K562 (cell line): ENCODE measurements around the gene WDR90. TPM values are rescaled to one million over a fixed set of nuclear protein-coding genes. Genes with fewer than 3 reads are reported as not detected.

Experiments
- ATAC-seq: fragments of 200-7000 bp; cut with Tn5 transposase; 3 replicates; pipeline ENCODE4 v1.9.1; 2020; ENCODE audit warnings: moderate library complexity
- BruUV-seq: library from RNA; stranded (reverse); fragments of 400-500 nt; replicated peaks from 2 replicates; lab custom pipeline; 2021; lab: Mats Ljungman, UMichigan
- CTCF ChIA-PET: fragments of 300-600 bp; formaldehyde crosslinking; extraction: SDS; loops from one replicate; lab custom pipeline; 2021; ENCODE audit warnings: low intra/inter-chr PET ratio; lab: Yijun Ruan, JAX
- POLR2A ChIA-PET: fragments of 300-600, 350-650 bp; sonication (Branson Sonifier 250); formaldehyde crosslinking; extraction: SDS; loops from one replicate; lab custom pipeline; 2021; ENCODE audit warnings: antibody characterized with exemption, inconsistent platforms; lab: Yijun Ruan, JAX
- DNase-seq, 4 experiments: peaks; one replicate each; pipeline versions ENCODE4 v3.0.0 to v3.0.0-alpha.2; 2011 to 2018; ENCODE audit warnings: low spot score in 3 of 4, mixed read lengths in 3 of 4; ENCODE audit errors: extremely low read depth in 1 of 4
- FAIRE-seq: peaks from 2 replicates; lab custom pipeline; 2011; peaks lifted over from hg19 to GRCh38; lab: Jason Lieb, UNC
- H2AFZ ChIP-seq: 2 replicates; pipeline ENCODE4 v1.6.0; 2011; ENCODE audit warnings: low read depth, low read length, control low read depth, inconsistent platforms
- H3K27ac ChIP-seq: fragments of 200-600 bp; 3 replicates; pipeline ENCODE4 v1.8.0; 2011; ENCODE audit warnings: low read depth, mild to moderate bottlenecking, control low read depth, inconsistent platforms, low read length, moderate library complexity, mixed read lengths; ENCODE audit errors: extremely low read depth
- H3K27me3 ChIP-seq, 2 experiments: fragments of 300-600 bp in 1 of 2; 2 replicates in 1 of 2; 3 replicates in 1 of 2; pipeline versions ENCODE4 v1.6.0 to v1.8.0; 2011; ENCODE audit warnings: inconsistent platforms in 2 of 2, low read length in 2 of 2, mild to moderate bottlenecking in 1 of 2, mixed read lengths in 1 of 2, moderate library complexity in 1 of 2; ENCODE audit not compliant: control insufficient read depth in 2 of 2, insufficient read depth in 2 of 2
- H3K36me3 ChIP-seq: fragments of 300-600 bp; 3 replicates; pipeline ENCODE4 v1.8.0; 2011; ENCODE audit warnings: mild to moderate bottlenecking, low read length, inconsistent platforms; ENCODE audit not compliant: control insufficient read depth, insufficient read depth
- H3K4me1 ChIP-seq, 2 experiments: fragments of 200-600 bp in 1 of 2; replicated peaks in 1 of 2; 2 replicates in 1 of 2; 3 replicates in 1 of 2; pipeline versions ENCODE4 v1.5.1 to v1.8.0; 2011; ENCODE audit warnings: inconsistent platforms in 2 of 2, low read length in 2 of 2, mild to moderate bottlenecking in 1 of 2, mixed read lengths in 1 of 2, moderate library complexity in 1 of 2; ENCODE audit not compliant: control insufficient read depth in 2 of 2, insufficient read depth in 2 of 2
- H3K4me2 ChIP-seq: 2 replicates; pipeline ENCODE4 v1.6.1; 2011; ENCODE audit warnings: low read length, control low read depth, inconsistent platforms, mixed read lengths; ENCODE audit not compliant: insufficient read depth
- H3K4me3 ChIP-seq: fragments of 200-600 bp; sonication (generic), shearing (Covaris generic); 2 replicates; pipeline ENCODE4 v1.5.1; 2016; ENCODE audit warnings: control low read depth, inconsistent platforms
- H3K79me2 ChIP-seq: fragments of 200-600 bp; 3 replicates; pipeline ENCODE4 v1.8.0; 2011; ENCODE audit warnings: low read length, inconsistent platforms; ENCODE audit not compliant: control insufficient read depth, insufficient read depth
- H3K9ac ChIP-seq, 2 experiments: 2 replicates each; pipeline versions ENCODE4 v1.6.0 to v1.6.1; 2011; ENCODE audit warnings: low read depth in 2 of 2, low read length in 2 of 2, control low read depth in 1 of 2, inconsistent platforms in 1 of 2, mild to moderate bottlenecking in 1 of 2, mixed read lengths in 1 of 2; ENCODE audit not compliant: insufficient read depth in 1 of 2
- H3K9me1 ChIP-seq: one replicate; pipeline ENCODE4 v1.6.0; 2011; ENCODE audit warnings: inconsistent platforms, mild to moderate bottlenecking, low read length, moderate library complexity; ENCODE audit not compliant: control insufficient read depth, insufficient read depth
- H3K9me3 ChIP-seq: replicated peaks from 2 replicates; pipeline ENCODE4 v1.5.1; 2011; ENCODE audit warnings: low read depth, low read length, inconsistent platforms; ENCODE audit not compliant: control insufficient read depth, insufficient read depth
- H4K20me1 ChIP-seq: replicated peaks from 2 replicates; pipeline ENCODE4 v1.6.1; 2011; ENCODE audit warnings: low read length, inconsistent platforms, mixed read lengths; ENCODE audit not compliant: control insufficient read depth, insufficient read depth
- SPI1 ChIP-seq: IDR thresholded peaks from 2 replicates; pipeline ENCODE4 v1.6.1; 2011; ENCODE audit warnings: low read depth, low read length, control low read depth, borderline replicate concordance
- ZNF347 ChIP-seq: fragments of 450-650 bp; formaldehyde crosslinking; IDR thresholded peaks from 2 replicates; pipeline ENCODE4 v1.4.0; 2020; ENCODE audit warnings: low read depth, mild to moderate bottlenecking, moderate library complexity
- WGBS: fragments of 100-300 bp; shearing (Covaris generic); methylation state at CpG from one replicate; pipeline ENCODE4 v1.1.6; 2016; ENCODE audit warnings: low coverage, mixed read lengths; ENCODE audit not compliant: insufficient coverage; ENCODE audit errors: missing lambda C conversion rate; 5-methylcytosine and 5-hydroxymethylcytosine counted together
- in situ Hi-C: fragments of 300-500 bp; cut with MboI; formaldehyde crosslinking; loops from 4 replicates; pipeline ENCODE4 v1.15.0; 2018; ENCODE audit warnings: inconsistent platforms, mixed read lengths
- intact Hi-C: fragments of 100-400 bp; cut with micrococcal nuclease; formaldehyde crosslinking; loops from 2 replicates; pipeline ENCODE4 v1.14.2; 2022
- polyA plus RNA-seq, 8 experiments: library from polyadenylated mRNA; depleted of rRNA in 4 of 8; stranded (reverse) in 5 of 8; unstranded in 3 of 8; fragments of >200 nt; fragmentation: Nextera tagmentation in 2 of 8; fragmentation: Illumina TruSeq in 1 of 8; extraction: Ambion mirVana in 2 of 8; extraction: Trizol in 1 of 8; gene quantifications; 2 replicates each; pipeline versions ENCODE4 v1.2.1 to v1.2.3, GENCODE V29; 2011 to 2014; ENCODE audit warnings: inconsistent platforms in 1 of 8, missing spikeins in 1 of 8
- total RNA-seq, 7 experiments: library from RNA; depleted of rRNA in 6 of 7; stranded (reverse); fragments of >200 nt in 6 of 7; fragmentation: Illumina TruSeq in 2 of 7; extraction: Trizol in 2 of 7; gene quantifications; 2 replicates each; pipeline versions ENCODE4 v1.2.1 to v1.2.3, GENCODE V29; 2011 to 2021; ENCODE audit warnings: low replicate concordance in 1 of 7

The WDR90 gene
- total and polyA plus RNA-seq, 9 of the 15 experiments (the other 6 are each of a cell fraction or from before 2014, with no cell fraction given): 0.44 to 12.6 (median 3.3) TPM

DNA sequence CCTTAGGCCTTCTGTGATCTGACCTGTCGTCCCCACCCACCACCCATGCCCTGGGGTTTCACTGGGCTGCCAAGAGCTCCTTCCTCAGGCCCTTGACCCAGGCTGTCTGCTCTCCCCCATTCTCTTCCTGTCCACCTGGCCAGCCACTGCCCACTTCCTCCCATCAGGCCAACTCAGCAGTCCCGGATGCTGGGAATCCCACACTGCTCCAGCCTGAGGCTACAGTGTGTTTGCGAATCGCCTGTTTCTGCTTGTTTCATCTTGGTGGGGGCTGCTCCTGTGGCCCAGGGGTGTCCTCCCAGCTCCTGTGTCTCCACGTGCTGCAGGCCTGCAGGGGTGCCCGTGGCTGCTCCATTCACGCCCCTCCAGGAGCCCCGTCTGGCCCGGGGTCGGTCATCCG is 64.9 kb downstream of the WDR90 start:
- CTCF ChIA-PET: no interaction called here
- Histone ChIP-seq H3K4me2 (no peak overlapping the region), H2AFZ (peak overlapping the region; percentile 68), H3K36me3 (peaks cover 19% of the 10 kb centered on the region; the same call in 2 of the 3 replicates), H3K27me3 (no peaks in the 10 kb centered on the region), H4K20me1 (peaks cover 9% of the 10 kb centered on the region; the same call in 1 of the 2 replicates), H3K4me1 (peaks cover 8 to 81% of the 10 kb centered on the region in 2 experiments; a peak in 4 of 5 replicates), H3K79me2 (peaks cover 14% of the 10 kb centered on the region), H3K9me1 (peaks cover 1% of the 10 kb centered on the region), H3K4me3 (no peak overlapping the region), H3K9me3 (no peaks in the 10 kb centered on the region), H3K27ac (no peak overlapping the region), H3K9ac (no peak overlapping the region)
- 83% methylated on average over 9 of the region's 11 CpGs for WGBS
- TF ChIP-seq ZNF347 (CRISPR knock-in tag) (no peak), SPI1 (0 out of 2 replicates have a peak, but pooled peaks have one; percentile 13)
- in situ Hi-C loops: loop anchor here (5.0 to 10.0 kb wide), 2 partner anchors 73 to 341 kb away; partner anchors contain the start of genes CHTF18 and RPUSD1
- BruUV-seq: no TSS peak
- intact Hi-C loops: loop anchor here (2.0 to 5.0 kb wide), 2 partner anchors 15 to 93 kb away; no protein-coding TSS in a partner anchor
- no peak for FAIRE-seq
- POLR2A ChIA-PET: no interaction called here
- no peak for ATAC-seq
- no peak for DNase-seq
